Stimulated activated CD4-positive, alpha-beta T cell treated with anti-CD3 and anti-CD28 coated beads, Interleukin-12 subunit alpha, Interleukin-12 subunit beta, amount 100 ng/mL, for 4 hours (primary cell): ENCODE data around the gene FFAR3.

Source experiments
- DNase-seq: peaks from one replicate; pipeline ENCODE4 v3.0.0-alpha.2; 2020

The FFAR3 gene

GRCh38 chr19:35404879-35405622 is 46.8 kb downstream of the FFAR3 start:
- DNase-seq: no peak

DNA sequence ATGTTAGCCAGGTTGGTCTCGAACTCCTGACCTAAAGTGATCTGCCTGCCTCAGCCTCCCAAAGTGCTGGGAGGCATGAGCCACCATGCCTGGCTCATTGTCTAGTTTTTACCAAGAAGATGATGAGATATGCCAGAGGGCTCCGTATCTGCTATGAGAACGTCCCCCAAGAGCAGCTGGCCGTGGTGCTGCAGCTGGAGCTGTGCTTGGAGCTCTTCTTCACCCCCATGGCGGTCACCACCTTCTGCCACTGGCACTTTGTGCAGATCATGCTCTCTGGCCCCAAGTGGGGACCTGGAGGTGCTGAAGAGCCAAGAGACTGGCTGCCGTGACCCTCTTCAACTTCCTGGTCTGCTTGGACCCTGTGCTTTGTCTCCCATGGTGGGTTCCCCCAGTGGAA is 49.4 kb downstream of the FFAR3 start:
- DNase-seq: no peak

GRCh38 chr19:35408284-35409171 is 50.3 kb downstream of the FFAR3 start:
- DNase-seq: no peak

- no peak for DNase-seq
Measured at GRCh38 chr19:35409191-35409590, 50.9 kb downstream of the FFAR3 start.
